Liver (tissue), 3 donors: ENCODE data around the gene PRR11.

Experiments
- RAD21 ChIP-seq, 2 donors: IDR thresholded peaks; 2 replicates each; pipeline ENCODE4 v1.6.1; 2016; ENCODE audit warnings: antibody characterized with exemption in 2 of 2, mild to moderate bottlenecking in 2 of 2
- YY1 ChIP-seq: IDR thresholded peaks from 2 replicates; pipeline ENCODE4 v1.6.1; 2016; ENCODE audit warnings: antibody characterized with exemption, mild to moderate bottlenecking
- TF ChIP-seq, protein P1 (sequence below): fragments of 150-350 bp; IDR thresholded peaks from 2 replicates; pipeline ENCODE4 v1.5.1; 2017; ENCODE audit warnings: improper control_type of control experiment, low read depth, low read length; ENCODE audit not compliant: missing input control
- TF ChIP-seq, protein P2 (sequence below): IDR thresholded peaks from 2 replicates; pipeline ENCODE4 v1.6.1; 2016; ENCODE audit warnings: antibody characterized with exemption, mild to moderate bottlenecking
- donor health status: healthy.
- donor health status: healthy.

DNA sequence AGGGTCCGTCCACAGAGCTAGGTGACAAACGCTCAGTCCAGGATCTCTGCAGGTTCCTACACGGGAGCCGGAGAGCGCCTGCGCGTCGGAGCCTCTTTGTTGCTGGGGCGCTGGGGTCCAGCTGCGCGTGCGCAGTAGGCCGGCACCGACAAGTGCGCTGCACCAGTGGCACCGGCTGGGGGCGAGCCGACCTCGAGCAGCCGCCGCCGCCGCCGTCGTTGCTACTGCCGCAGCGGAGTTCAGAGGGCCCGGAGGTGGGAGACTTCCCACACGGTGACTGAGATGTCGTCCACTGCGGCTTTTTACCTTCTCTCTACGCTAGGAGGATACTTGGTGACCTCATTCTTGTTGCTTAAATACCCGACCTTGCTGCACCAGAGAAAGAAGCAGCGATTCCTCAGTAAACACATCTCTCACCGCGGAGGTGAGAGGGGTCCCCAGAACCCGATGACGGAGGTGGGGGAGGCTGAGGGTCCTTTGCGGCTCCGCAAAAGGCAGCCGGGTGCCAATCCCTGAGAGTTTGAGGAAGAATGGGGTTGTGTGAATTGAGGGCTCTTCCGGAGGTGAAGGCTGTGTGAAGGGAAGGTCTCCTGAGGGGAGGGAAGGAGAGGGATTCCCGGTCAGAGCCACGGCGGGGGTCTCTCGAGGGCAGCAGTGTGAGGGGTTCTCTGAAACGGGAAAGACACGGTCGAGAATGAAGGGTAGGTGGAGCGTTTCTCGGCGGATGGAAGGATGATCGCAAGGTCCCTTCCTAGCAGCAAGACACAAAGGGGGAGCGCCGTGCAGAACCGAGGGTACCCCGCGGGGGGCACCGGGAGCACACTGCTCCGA lies 65.0 kb downstream of the PRR11 start, which contains the start of gene GDPD1:
- TF ChIP-seq, protein P1, sequence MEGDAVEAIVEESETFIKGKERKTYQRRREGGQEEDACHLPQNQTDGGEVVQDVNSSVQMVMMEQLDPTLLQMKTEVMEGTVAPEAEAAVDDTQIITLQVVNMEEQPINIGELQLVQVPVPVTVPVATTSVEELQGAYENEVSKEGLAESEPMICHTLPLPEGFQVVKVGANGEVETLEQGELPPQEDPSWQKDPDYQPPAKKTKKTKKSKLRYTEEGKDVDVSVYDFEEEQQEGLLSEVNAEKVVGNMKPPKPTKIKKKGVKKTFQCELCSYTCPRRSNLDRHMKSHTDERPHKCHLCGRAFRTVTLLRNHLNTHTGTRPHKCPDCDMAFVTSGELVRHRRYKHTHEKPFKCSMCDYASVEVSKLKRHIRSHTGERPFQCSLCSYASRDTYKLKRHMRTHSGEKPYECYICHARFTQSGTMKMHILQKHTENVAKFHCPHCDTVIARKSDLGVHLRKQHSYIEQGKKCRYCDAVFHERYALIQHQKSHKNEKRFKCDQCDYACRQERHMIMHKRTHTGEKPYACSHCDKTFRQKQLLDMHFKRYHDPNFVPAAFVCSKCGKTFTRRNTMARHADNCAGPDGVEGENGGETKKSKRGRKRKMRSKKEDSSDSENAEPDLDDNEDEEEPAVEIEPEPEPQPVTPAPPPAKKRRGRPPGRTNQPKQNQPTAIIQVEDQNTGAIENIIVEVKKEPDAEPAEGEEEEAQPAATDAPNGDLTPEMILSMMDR, result peak; percentile 64
- TF ChIP-seq RAD21 (IDR thresholded peaks at IDR 0.05) (peak; percentile 75 to 81), YY1 (peak; percentile 37)
- TF ChIP-seq, protein P2, sequence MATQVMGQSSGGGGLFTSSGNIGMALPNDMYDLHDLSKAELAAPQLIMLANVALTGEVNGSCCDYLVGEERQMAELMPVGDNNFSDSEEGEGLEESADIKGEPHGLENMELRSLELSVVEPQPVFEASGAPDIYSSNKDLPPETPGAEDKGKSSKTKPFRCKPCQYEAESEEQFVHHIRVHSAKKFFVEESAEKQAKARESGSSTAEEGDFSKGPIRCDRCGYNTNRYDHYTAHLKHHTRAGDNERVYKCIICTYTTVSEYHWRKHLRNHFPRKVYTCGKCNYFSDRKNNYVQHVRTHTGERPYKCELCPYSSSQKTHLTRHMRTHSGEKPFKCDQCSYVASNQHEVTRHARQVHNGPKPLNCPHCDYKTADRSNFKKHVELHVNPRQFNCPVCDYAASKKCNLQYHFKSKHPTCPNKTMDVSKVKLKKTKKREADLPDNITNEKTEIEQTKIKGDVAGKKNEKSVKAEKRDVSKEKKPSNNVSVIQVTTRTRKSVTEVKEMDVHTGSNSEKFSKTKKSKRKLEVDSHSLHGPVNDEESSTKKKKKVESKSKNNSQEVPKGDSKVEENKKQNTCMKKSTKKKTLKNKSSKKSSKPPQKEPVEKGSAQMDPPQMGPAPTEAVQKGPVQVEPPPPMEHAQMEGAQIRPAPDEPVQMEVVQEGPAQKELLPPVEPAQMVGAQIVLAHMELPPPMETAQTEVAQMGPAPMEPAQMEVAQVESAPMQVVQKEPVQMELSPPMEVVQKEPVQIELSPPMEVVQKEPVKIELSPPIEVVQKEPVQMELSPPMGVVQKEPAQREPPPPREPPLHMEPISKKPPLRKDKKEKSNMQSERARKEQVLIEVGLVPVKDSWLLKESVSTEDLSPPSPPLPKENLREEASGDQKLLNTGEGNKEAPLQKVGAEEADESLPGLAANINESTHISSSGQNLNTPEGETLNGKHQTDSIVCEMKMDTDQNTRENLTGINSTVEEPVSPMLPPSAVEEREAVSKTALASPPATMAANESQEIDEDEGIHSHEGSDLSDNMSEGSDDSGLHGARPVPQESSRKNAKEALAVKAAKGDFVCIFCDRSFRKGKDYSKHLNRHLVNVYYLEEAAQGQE, result peak; percentile 33
